Activated CD4-positive, alpha-beta T cell treated with anti-CD3 and anti-CD28 coated beads for 1 hour (primary cell): ENCODE data around the gene MYL7.
"Not testable (repeated sequence)": the region's sequence is repeated elsewhere in the genome, so short reads cannot be mapped to it uniquely, and the experiment has no call there.

Experiments
- DNase-seq: peaks from one replicate; pipeline ENCODE4 v3.0.0-alpha.2; 2020

Gene MYL7

DNA sequence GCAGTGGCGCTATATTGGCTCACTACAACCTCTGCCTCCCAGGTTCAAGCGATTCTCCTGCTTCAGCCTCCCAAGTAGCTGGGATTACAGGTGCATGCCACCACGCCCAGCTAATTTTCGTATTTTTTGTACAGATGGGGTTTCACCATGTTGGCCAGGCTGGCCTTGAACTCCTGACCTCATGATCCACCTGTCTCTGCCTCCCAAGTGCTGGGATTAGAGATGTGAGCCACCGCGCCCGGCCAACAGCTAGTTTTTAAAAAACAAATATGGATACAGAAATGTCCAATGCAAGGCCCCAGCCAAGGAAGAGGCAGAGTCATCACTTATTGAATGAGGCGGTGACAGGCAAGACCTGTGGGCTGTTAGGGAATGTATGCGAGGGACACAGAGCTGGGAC, 30.8 kb upstream of the MYL7 start:
- not testable (repeated sequence) for DNase-seq

DNA sequence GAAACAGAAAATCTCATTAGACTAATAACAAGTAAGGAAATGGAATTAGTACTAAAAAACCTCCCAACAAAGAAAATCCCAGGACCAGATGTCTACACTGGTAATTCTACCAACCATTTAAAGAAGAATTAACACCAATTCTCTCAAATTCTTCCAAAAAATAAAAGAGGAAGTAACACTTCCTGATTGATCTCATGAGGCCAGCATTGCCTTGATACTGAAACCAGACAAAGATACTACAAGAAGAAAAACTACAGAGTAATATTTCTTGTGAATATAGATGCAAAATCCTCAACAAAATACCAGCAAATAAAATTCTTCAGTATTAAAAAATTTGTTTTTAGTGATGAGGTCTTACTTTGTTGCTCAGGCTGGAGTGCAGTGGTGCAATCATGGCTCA, 26.8 kb upstream of the MYL7 start:
- no peak for DNase-seq

DNA sequence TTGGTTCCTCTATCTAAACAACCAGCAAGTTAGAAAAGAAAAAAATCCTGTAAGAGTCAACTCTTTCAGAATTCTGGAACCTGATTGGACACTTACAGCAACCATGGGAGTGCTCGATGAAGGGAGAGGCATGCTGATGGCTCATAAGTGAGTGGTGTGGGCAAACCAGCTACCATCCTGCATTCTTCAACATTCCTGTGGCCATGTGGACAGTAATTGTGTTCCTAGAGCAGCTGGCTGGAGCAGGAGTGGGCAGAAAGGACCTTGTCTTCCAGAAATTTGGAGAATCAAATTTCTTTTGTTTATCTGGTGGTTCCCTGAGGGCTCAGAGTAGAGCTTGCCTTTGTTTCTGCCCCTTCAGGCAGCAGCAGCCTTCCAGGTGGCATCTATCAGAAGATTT, 22.5 kb upstream of the MYL7 start:
- DNase-seq: no peak

DNA sequence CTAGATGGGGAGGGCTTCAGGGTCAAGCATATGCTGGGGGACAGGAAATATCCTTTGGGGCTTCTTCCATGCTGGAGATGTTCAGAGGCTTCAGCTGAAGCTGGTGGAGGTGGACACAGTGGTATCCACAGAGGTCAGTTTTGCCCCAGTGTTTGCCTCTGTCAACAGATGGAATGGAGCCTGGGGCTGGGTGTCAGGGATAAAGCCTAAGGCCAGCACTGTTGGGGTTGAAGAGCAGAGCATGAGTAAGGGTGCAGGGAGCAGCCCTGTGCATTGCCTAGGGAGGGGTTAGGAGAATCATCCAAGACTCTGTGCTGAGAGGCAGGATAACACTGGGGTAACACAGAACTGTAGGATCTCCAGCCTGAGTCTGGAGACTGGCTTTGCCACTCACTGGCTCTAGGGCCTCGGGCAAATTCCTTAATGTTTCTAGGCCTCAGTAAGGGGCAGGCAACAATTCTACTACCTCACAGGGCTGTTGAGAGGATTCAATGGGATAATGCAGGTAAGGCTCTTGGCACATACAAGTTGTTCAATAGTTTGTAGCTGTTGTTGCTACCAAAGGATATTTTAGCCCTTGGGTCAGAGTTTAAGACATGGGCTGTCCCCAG, 21.8 kb upstream of the MYL7 start:
- DNase-seq: no peak

DNA sequence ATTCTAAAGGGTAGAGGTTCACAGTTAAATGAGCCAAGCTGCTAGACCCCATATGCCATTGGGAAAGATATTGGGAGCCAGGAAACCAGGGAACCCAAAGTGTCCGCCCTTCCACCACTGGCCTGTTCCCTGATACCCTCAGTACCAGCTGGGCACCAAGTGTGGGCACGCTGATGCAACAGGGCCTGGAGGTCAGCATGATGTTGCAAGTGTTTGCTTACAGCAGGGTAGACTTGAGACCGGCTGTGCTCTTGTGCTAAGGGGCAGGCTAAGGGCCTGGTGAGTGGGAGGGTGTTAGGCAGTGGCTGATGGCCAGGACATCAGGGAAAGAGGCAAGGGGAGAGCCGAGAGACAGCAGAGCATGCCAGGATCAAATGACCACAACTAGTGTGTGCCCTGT, 21.0 kb upstream of the MYL7 start:
- DNase-seq: no peak

DNA sequence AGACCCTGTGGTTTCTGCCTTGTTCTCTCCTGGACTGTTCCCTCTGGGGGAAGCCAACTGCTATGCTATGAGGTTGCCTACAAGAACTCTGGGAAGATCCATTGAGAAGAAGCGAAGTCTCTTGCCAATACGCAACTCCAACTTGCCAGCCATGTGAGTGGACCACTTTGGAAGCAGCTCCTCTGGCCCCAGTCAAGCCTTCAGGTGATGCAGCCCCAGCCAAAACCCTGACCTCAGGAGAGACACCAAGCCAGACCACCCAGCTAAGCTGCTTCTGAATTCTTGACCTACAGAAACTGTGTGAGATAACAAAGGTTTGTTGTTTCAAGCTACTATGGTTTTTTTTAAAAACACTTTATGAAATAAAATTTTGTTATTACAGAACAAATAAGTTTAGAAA, 20.2 kb upstream of the MYL7 start:
- DNase-seq: no peak

DNA sequence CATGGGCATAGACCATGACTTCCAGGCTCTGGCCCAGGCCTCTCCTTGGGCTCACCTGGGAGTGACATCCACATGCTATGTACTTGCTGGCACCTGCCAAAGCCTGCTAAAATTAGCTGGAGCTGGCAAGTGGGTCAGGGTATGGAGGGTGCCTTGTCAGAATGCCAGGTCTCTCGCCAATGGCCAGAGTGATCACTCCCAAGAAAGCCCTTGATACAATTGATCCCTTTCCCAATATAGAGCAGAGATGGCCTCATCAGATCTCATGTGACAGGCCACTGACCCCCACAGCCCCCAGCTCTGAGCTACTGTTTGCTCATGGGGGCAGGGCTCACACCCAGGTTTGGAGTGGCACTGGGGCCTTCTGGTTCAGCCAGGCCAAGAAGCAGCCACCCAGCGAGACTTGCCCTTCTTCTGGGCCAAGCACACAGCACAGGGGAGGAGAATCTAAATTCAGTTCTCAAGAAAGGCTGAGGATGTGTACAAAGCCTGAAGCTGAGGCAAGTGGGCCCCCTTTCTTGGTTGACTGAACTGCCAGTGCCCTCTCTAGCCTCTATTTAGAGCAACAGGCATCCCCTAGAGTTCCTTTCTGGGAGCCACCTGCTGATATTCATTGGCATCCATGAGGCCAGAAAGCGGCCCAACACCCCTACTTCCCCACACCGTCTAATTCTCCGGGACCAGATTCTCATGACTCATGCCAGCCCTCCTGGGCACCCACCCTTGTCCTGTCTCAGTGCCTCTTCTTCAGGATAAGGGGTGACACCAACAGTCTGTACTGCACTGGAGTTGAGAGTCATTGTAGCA, 18.9 kb upstream of the MYL7 start:
- DNase-seq: no peak

DNA sequence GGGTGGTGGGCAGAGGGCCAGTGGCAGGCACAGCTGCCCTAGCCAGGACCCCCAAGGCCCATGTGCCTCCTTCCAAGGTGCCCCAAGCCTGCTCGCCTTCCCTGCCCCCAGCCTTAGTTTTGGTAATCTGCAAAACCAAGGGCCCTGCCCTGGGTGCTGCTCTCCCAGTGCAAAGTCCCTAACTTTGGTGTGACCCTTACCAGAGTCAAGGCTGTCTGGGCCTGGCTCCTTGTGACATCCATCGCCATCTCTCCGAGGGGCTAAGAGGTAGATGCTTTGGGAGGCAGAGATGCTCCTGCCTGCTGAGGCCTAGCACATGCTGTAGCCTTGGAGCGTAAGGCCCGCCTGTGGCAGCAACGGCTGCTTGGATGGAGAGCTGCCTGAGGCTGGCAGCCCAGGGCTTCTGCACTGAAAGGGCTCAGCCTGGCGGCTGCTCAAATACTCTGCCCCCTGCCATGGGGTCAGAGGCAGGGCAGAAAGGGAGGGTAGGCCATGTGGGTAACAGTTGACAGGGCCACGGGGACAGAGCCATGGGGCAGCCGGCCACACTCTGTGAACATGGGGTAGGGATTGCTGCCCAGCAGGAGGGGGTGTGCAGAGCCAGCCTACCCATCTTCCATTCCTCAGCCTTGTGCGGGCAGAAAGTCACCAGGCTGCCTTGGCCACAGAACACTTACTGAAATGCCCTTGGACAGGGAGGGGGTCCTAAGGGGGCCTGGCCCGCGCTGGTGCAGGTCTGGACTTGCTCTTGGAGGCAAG, 17.9 kb upstream of the MYL7 start:
- DNase-seq: no peak

DNA sequence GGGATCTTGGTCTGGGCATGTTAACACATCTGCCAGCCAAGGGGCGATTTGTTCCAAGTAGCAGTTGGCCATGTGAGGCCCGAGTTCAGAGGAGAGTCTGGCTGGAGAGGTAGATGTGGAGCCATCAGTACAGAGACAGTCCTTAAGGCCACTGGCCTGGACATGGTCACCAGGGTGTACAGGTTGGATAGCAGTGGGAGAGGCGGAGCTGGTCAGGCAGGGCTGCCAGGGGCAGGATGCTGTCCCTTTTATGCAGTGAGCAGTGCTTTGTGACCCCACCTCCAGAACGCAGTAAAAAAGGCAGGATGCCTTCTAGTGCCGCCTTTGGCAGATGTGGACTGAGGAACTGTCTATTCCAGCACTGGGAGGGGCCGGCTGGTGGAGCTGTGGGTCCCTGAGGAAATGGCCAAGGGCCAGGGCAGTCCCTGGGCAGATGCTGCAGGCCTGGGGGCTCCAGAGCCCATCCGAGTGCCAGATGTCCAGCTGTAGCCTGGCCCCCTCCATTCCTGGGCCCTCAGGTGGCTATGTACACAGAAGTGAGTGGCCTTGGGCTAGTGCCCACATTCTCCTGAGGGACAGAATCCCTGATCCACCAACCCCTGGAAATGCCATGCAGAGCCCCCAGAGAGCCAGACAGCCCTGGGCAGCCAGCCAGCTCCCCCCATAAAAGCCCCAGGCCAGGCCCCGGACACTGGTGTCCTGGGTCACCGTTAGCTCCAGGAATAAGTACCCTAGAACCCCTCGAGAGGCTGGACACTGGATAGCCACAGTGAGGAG, 17.2 kb upstream of the MYL7 start:
- no peak for DNase-seq

DNA sequence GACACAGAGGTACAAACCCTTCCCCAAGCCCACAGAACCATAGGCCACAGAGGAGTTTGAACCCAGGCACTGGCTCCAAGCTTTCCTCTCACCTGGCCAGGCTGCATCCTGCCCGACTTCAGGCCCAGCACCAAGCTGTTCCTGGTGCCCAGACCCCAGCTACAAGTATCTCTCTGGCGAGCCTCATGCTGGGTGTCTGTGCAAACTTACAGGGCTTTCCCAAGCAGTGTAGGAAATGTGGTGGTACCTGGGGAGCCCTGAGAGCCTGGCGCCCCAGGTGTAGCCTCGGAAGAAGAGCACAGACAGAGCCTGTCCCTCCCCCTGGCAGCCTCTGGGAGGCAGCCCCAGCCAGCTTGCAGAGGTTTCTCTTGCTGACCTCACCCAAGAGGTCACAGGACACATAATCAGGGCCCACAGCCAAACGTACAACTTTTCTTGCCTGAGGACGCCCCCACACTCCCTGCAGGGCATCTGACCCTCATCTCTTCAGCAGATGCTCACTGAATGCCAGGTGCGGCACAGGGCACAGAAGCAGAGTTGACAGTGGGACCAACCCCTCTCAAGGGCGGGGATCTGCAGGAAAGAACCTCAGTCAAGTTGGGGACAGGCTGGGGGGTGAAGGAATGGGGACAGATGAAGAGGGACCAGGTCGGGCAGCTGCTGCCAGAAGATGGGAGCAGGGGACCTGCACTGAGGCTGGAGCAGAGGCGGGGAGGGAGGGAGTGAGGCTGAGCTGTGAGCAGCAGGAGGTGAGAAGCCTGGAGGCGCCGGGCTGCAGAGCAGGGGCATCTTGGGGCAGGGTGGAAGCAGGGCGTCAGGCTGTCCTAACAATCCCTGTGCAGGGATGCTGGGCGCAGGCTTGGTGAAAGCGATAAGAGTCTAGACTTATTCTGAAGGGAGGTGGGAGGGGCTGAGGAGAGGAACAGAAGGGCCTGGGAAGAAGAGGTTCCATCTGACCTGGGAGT, 16.3 kb upstream of the MYL7 start:
- DNase-seq: no peak

DNA sequence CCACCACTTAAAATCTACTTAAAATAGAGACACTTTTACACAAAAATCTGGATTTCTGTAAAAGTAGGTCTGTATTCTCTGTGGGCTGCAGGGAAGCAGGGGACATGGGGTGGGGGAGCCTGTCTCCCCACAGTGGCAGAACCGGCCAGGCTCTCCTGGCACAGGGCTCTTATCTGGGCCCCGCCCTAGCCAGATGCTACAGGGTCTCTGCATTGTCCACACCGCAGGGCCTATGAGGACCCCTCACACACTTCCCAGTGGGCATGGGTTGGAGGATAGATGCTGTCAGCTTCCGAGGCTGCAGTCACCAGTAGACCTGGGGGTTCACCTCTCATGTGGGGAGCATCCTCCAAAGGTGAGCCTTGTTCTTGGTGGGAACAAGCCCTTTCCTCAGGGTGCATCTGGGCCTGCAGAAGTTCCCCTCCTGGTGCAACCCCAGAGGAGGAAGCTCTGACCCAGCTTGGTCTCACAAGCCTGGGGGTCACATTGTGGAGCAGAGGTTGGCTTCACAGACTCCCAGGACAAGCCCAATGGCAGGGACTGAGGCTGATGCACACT, 15.4 kb upstream of the MYL7 start:
- DNase-seq: no peak

DNA sequence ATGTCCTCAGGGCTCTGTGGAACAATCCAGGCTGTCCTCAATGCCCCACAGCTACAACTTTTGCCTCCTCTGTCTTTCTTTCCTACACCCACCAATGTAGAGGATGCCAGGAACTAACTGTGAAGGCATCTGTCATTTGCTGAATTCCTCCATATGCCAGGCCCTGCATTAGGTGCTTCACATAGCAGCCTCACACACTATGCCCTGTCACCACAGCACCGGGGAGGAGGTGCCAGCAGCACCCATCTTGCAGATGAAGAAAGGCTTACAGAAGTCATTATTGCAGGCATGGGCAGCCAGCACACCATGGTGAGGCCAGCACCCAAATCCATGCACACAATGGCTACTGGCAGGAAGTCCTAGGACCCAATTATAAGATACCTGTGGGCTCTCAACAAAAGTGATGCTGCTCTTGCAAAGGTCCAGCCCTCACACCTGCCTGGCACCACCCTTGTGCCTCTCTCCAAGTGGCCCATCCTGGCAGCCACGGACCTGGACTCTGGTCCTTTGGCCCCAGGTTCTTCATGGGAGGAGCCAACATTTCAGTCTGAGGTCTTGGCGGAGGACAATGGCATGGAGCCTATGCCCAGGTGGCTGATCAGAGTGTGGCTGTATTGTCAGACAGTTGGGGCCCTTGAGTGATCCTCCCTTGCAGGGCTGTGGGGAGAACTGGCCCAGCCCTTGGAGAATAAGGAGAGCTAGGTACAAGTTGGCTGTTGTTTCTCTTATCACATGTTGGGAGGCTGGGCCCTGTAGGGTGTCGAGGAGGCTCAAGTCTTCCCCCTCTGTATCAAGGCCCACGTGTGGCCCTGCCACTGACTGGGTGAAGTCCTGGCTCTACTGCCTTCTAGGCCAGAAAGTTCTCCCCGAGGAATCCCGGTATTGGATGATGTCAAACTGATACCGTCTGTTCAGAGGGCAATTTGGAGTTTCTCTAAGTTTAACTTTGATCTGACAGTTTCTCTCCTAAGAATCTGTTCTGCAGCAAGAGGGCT, 14.4 kb upstream of the MYL7 start:
- no peak for DNase-seq

DNA sequence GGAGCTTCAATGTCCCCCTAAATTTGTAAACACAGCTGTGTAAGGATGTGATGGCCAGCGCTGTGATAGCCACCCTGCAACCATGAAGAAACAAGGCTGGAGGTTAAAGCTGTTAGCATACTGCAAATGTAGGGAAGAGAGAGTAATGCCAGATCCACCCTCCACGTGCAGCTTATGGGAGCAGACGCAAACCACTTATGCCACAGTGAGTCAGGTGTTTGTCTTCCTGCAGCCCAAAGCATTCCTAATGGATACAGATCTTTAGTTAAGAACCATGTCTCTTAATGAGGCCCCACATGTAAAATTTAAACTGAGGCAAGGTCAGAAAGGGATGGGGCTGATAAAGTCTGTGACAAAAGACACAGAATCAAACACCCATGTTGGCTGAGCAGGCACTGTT, 13.6 kb upstream of the MYL7 start:
- no peak for DNase-seq

DNA sequence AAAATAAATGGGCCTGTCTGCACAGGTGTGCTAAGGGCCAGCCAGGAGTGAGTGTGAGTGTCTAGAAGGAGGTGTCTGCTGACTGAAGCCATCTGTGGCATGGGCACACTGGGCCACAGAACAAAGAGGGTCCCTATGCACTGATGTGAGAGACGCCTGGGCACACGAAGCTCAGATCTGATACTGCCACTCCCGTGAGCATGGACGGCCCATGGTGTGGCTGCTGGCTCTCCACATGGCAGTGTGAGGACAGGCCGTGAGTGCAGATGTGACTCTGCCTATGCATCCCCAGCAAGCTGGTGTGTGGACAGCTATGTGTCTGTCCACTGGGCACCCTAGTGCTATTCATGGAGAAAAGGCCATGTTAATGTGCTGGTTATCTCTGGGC, 12.8 kb upstream of the MYL7 start:
- no peak for DNase-seq

DNA sequence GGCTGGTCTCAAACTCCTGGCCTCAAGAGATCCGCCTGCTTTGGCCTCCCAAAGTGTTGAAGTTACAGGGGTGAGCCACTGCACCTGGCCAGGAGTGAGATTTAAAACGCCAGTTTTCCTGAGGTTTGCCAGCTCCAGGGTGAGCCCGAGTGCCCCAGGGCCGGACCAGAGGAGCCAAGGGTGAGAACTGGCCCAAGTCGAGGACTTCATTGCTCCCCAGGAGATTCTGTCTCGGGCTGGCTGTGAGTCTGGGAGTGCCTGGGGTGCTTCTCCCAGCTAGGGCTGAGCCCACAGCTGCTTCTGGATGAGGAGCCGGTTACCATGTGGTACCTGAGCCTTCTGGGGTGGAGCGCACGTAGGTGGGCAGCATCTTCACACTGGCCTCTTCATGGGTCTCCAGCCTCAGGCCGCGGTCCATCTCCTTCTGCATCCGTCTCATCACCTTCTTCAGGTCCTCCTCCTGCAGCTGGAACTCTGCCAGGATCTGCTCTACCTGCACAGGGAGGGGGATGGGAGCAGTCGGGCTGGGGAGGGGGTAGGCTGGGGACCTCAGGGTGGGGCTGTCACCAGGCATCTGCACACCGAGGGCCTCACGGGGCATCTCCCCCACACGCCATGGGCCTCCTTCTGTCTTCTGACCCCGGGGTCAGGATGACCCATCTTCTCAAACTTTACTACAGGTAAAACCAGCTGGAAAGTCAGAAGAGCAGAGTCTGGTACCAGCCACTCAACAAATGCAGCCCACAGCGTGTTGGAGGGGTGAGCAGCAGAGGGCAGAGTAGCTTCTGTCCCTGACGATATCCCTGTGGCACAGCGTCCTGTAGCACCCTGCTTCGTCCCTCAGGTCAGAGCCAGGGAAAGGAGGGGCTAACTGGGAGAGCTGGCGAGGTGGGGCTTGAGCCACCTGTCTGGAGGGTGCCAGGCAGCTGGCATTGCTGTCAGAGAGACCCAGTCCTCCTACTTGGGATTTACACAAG, 12.1 kb upstream of the MYL7 start:
- DNase-seq: no peak

DNA sequence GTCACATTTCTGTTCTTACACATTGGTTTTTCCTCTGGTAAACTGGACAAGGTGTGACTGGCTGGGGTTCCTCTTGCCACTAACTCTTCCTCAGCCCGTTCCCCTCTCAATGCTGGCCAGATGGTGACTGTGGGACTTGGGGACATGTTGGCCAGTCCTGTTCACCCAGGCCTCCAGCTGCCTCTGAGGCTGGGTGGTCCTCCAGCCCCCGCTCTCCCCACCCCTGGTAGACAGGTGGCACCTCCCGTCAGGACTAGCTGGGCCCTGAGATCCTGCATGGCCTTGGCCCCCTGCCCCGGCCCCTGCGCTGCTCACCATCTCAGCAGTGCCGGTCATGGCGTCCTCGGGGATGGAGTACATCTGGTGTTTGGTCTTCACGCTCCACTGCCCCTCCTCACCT, 10.8 kb upstream of the MYL7 start:
- no peak for DNase-seq

DNA sequence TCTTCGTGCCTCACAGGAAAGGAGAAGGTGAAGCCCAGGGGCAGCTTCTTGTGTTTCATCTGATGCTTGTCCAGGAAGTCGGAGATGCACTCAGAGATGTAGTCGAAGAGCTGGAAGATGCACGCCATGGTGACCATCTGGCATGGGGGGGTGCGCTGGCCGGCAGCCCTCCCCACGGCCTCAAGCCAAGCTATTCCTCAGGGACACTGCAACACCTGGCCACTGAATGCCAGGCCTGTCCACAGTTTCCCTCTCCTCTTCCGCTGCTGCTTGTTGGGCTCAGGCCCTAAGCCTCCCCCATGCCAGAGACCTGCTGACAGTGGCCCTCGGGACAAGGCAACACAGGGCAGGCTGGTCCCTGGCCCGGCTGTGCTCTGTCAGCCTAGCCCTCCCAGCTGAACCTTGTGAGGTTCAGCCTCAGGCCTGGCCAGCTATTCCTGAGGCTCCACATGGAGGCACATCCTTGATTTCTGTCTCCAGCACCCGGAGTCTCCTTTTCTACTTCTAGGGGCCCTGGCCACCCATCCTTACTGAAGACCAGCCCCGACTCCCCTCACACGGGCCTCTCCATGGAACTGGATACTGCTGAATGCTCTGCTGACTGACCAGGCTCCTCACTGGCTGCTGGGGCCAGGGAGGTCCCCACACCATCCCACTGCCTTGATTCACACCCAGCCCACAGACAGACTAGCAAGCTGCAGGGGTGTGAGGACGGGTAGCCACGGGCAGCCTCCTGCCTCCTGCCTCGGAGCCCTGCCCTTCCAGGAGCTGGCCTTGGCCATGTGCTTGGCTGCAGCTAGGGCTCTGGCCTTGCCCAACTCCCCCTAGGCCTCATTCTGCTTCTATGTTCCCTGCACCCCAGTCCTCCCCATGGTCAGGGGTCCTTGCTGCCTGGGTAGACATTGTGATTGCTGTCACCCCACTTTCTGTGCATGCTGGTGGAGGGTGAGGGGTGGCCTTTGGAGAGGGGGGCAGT, 10.1 kb upstream of the MYL7 start:
- DNase-seq: no peak

DNA sequence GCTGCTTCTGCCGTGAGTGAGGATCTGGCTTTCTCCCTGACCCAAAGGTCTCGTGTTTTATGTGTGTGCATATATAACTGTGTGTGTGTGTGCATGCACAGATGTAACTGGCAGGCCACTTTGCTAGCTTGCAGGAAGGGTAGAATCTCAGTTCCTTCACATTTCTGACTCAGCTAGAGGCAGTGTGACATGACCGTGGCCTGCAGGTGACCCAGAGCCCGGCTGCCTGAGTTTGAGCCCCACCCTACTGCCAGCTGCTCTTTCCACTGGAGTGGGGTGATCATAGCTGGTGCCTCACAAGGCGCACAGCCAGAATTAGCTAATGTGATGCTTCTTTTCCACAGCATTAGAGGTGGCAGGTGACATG, 9.3 kb upstream of the MYL7 start:
- no peak for DNase-seq
